GM04504 (cell line): ENCODE data around the gene SYTL4.
"Not testable (repeated sequence)": the region's sequence is repeated elsewhere in the genome, so short reads cannot be mapped to it uniquely, and the experiment has no call there.

ENCODE experiments used
- DNase-seq: peaks from one replicate; pipeline ENCODE4 v3.0.0-alpha.2; 2012; ENCODE audit warnings: low read depth

The SYTL4 gene

DNA sequence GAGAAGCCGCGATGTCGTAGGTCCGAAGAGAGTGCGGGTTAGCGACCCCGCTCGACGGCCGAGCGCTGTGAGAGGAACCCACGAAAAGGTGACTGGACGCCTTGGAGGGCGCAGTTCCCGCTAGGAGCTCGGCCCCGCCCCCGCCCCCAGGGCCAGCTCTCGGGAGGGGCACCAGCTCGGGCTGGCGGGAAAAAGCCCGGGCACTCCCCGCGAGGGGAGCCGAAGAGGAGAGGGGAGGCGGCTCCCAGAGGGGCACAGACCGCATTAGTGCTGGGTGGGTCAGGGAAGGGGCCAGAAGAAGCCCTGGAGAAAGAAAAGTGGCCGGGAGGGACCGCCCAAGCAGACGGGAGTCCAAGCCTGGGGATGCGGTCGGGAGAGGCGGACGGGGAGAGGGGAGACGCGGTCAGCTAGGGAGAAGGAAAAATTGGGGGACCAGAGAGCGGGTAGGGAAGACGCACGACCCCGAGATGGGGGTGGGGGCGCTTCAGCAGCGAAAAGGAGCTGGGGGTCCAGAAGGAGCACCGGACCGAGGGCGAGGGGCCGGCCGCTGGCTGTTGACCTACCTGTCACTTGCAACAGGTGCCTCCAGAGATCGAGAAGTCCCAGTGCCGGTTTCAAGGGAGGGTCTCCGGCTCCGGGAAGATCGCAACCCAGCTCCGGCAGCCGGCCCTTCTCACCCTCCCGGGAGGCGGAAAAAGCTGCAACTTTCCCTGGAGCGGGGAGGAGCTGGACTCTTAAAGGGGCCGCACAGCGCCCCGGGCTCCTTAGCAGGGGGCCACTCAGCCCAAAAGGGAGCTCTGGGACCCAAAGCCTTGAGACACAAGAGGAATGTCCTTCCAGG is at the start of gene SYTL4:
Gene SYTL4, minus strand, starts transcription at position 681 of the 841 bp plus-strand sequence. CDS start 30,084 bp downstream, outside the sequence.
- no peak for DNase-seq

GRCh38 chrX:100769439-100769838 is 37.5 kb upstream of the SYTL4 start:
- not testable (repeated sequence) for DNase-seq

DNA sequence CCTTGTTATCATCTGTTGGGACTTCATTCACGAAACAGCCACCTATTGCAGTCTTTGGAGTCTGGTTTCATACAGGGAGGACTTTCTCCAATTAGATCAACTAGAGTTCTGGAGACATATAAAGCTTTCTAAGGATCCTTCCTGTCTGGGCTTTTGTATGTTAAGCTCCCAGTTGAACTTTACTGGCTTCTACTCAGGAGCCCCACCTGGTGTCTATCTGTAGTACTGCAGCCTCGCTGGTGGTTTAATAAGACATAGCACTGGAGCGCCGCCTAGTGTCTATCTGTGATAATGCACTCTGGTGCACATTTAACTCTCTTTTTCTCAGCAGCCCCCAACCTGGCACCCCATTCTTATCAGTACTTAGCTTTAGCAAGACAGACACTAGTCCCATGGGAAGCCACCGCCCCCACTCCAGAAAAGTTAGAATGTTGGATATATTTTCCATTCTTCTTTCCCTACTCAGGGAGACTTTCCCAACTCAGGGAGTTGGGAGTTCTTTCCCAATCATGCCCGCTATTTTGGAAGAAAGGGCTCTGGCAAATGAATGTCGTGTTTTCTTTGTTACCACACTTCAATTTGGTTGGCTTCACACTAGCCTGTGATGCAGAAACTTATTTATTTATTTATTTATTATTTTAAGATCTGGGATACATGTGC is 36.9 kb upstream of the SYTL4 start:
- peak; percentile 38 for DNase-seq

GRCh38 chrX:100750883-100751282 is 19.0 kb upstream of the SYTL4 start:
- DNase-seq: no peak

GRCh38 chrX:100748108-100748507 is 16.2 kb upstream of the SYTL4 start:
- DNase-seq: no peak

GRCh38 chrX:100747703-100748102 is 15.8 kb upstream of the SYTL4 start:
- no peak for DNase-seq

GRCh38 chrX:100747090-100747489 is 15.2 kb upstream of the SYTL4 start:
- no peak for DNase-seq

GRCh38 chrX:100745806-100746537 is 14.1 kb upstream of the SYTL4 start:
- no peak for DNase-seq

DNA sequence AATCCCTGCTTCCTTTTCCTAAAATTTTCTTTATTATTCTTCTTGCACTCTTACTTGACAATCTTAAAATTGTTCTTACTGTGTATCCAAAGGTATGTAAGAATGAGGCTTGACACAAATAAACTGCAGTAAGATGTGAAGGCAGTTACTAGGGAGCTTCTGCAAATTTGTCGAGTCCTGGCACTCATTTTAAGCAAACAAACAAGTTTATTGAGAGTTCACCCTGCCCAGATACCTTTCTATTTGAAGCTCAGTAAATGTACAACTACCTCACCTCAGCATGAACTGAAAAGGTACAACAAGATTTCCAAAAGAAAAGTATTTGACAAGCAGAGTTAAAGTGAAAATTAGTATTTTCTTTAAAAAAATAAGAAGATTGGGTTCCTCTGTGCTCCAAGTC is 13.3 kb upstream of the SYTL4 start:
- no peak for DNase-seq

DNA sequence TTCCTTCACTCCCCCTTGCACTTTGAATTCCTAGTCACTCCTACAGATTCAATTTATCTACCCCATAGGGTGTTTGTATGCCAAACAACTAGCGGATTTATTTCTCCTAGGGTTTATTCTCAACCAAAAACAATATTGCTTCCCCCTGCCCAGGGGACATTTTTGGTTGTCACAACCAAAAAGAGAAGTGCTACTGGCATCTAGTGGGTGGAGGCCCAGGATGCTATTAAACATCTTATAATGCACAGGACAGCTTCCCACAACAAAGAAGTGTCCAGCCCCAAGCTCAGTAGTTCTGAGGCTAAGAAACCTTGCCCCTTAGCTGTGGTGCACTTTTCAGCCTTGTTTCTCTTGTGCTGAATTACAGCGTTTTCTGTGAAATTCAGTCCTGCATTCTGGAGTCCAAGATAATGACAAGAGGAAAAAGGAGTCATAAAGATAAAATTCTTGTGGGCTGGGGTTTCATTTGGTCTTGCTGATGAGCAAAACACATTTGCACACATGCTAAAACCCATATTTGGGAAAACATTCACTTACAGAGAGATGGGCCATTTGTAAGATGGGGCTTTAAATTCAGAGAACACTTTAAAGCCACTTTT is 11.2 kb upstream of the SYTL4 start:
- peak; percentile 3 for DNase-seq

GRCh38 chrX:100724006-100724405 is 7.9 kb downstream of the SYTL4 start:
- not testable (repeated sequence) for DNase-seq

- DNase-seq: no peak
These were observed 10.6 kb downstream of the SYTL4 start for GRCh38 chrX:100721328-100721727.

- DNase-seq: no peak
These were observed 11.6 kb downstream of the SYTL4 start for GRCh38 chrX:100720301-100720700.

GRCh38 chrX:100719139-100719538 is 12.8 kb downstream of the SYTL4 start:
- no peak for DNase-seq

DNA sequence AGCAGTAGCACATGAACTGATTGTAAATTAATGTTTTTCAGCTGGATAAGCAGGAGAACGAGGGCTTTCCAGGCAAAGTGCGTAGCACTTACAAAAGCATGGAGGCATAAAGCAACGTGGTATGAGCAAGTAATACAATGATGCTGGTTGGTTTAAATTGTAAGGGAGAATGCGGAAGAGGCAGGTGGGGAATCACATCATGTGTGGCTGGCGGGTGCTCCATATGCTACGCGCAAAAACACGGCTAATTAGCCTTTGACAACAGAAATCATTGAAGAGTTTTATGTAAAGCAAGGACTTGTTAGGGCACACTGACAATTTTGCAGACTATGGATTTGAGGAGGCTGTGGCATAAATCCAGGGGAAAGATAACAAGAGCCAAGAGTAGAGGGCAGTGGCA is 14.6 kb downstream of the SYTL4 start:
- no peak for DNase-seq

- DNase-seq: no peak
These were observed 21.1 kb downstream of the SYTL4 start for GRCh38 chrX:100710816-100711215.

- no peak for DNase-seq
These were observed 27.2 kb downstream of the SYTL4 start for GRCh38 chrX:100704581-100705203.

- no peak for DNase-seq
These were observed 31.1 kb downstream of the SYTL4 start for GRCh38 chrX:100700809-100701208.

DNA sequence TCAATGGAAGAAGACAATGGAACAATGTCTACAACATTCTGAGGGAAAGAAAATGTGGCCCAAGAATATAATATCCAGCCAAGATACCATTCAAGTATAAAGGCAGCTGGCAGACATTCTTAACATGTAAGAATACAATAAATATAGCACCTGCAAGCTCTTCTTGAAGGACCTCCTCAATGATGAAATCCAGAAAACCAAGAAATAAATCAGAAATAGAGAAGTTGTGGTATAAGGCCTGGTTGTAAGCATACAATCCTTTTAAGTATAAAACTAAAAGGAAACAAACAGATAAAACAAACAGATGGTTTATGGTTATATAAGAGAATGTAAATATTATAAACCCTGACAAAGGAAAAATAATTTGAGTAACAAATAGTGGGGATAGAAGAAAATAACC is 33.4 kb downstream of the SYTL4 start:
- no peak for DNase-seq

GRCh38 chrX:100696699-100697351 is 35.1 kb downstream of the SYTL4 start:
- no peak for DNase-seq

DNA sequence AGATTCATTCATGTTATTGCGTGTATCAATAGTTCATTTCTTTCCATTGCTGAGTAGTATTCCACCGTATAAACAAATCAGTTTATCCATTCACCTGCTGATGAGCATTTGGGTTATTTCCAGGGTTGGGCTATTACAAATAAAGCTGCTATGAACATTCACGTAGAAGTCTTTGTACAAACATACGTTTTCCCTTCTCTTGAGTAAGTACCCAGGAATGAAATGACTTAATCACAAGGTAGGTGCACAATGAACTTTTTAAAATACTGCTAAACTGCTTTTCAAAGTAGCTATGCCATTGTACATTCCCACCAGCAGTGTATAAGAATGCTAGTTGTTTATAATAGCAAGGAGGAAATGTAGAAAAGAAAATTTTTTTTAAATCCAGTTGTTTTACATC is 35.9 kb downstream of the SYTL4 start:
- no peak for DNase-seq
